PC-9 (cell line): ENCODE results near the gene IL17REL.

Experiments used
- EZH2 ChIP-seq: fragments of 200-600 bp; sonication (generic); IDR thresholded peaks from 2 replicates; pipeline ENCODE4 v1.8.0; 2017; ENCODE audit warnings: antibody characterized with exemption, low read depth
- TF ChIP-seq, protein P1 (sequence below): fragments of 200-600 bp; sonication (generic); conservative IDR thresholded peaks from 2 replicates; pipeline ENCODE4 v1.6.1; 2017; ENCODE audit warnings: mixed run types, antibody characterized with exemption, mild to moderate bottlenecking, moderate library complexity

GRCh38 chr22:49991907-49992533, 20.5 kb downstream of the IL17REL start:
- TF ChIP-seq, protein P1, sequence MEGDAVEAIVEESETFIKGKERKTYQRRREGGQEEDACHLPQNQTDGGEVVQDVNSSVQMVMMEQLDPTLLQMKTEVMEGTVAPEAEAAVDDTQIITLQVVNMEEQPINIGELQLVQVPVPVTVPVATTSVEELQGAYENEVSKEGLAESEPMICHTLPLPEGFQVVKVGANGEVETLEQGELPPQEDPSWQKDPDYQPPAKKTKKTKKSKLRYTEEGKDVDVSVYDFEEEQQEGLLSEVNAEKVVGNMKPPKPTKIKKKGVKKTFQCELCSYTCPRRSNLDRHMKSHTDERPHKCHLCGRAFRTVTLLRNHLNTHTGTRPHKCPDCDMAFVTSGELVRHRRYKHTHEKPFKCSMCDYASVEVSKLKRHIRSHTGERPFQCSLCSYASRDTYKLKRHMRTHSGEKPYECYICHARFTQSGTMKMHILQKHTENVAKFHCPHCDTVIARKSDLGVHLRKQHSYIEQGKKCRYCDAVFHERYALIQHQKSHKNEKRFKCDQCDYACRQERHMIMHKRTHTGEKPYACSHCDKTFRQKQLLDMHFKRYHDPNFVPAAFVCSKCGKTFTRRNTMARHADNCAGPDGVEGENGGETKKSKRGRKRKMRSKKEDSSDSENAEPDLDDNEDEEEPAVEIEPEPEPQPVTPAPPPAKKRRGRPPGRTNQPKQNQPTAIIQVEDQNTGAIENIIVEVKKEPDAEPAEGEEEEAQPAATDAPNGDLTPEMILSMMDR: no peak
- no peak for TF ChIP-seq EZH2
